ENCODE data around the gene PTPRM.

The PTPRM gene

GRCh38 chr18:8081267-8081666, 514.2 kb downstream of the PTPRM start:
- Histone ChIP-seq H3F3A (ENCODE audit: control insufficient read depth, insufficient read depth) (no peaks in the 10 kb centered on the region), H3K27ac (ENCODE audit: low read depth, low read length) (no peak overlapping the region), H3K4me1 (ENCODE audit: control insufficient read depth, low read length) (no peaks in the 10 kb centered on the region), H3K4me3 (ENCODE audit: low read length) (no peak overlapping the region), H4K20me1 (ENCODE audit: control insufficient read depth, insufficient read depth, low read depth, low read length) (no peaks in the 10 kb centered on the region), H3K36me3 (ENCODE audit: control insufficient read depth, low read length) (no peaks in the 10 kb centered on the region), H3K27me3 (ENCODE audit: control insufficient read depth, low read length) (no peaks in the 10 kb centered on the region), H3K9me2 (replicated peaks; ENCODE audit: control insufficient read depth, low read length) (no peaks in the 10 kb centered on the region), H3K4me2 (ENCODE audit: low read length) (no peak overlapping the region), H3K9me3 (ENCODE audit: control insufficient read depth, insufficient read depth, low read length) (no peaks in the 10 kb centered on the region), H3K79me2 (ENCODE audit: control insufficient read depth, low read length) (no peaks in the 10 kb centered on the region)
- TF ChIP-seq CTCF (IDR thresholded peaks at IDR 0.05; ENCODE audit: low read depth, low read length, poor library complexity, severe bottlenecking) (no peak), EZH2phosphoT487 (IDR thresholded peaks at IDR 0.05; ENCODE audit: borderline replicate concordance, low read length) (no peak)

GRCh38 chr18:8081872-8082553, 514.9 kb downstream of the PTPRM start:
- no peaks in the 10 kb centered on the region for H3K79me2 ChIP-seq (ENCODE audit: control insufficient read depth, low read length)
- H3K4me2 ChIP-seq (ENCODE audit: low read length), result no peak overlapping the region
- no peaks in the 10 kb centered on the region for H3K9me2 ChIP-seq (replicated peaks; ENCODE audit: control insufficient read depth, low read length)
- no peaks in the 10 kb centered on the region for H3K9me3 ChIP-seq (ENCODE audit: control insufficient read depth, insufficient read depth, low read length)
- H3K36me3 ChIP-seq (ENCODE audit: control insufficient read depth, low read length), result no peaks in the 10 kb centered on the region
- no peak overlapping the region for H3K4me3 ChIP-seq (ENCODE audit: low read length)
- TF ChIP-seq CTCF (IDR thresholded peaks at IDR 0.05; ENCODE audit: low read depth, low read length, poor library complexity, severe bottlenecking), result no peak
- no peak for TF ChIP-seq EZH2phosphoT487 (IDR thresholded peaks at IDR 0.05; ENCODE audit: borderline replicate concordance, low read length)
- H3K27ac ChIP-seq (ENCODE audit: low read depth, low read length), result no peak overlapping the region
- H3K27me3 ChIP-seq (ENCODE audit: control insufficient read depth, low read length), result no peaks in the 10 kb centered on the region
- H3K4me1 ChIP-seq (ENCODE audit: control insufficient read depth, low read length), result no peaks in the 10 kb centered on the region
- H4K20me1 ChIP-seq (ENCODE audit: control insufficient read depth, insufficient read depth, low read depth, low read length), result no peaks in the 10 kb centered on the region
- no peaks in the 10 kb centered on the region for H3F3A ChIP-seq (ENCODE audit: control insufficient read depth, insufficient read depth)

- no peaks in the 10 kb centered on the region for H3K9me3 ChIP-seq (ENCODE audit: control insufficient read depth, insufficient read depth, low read length)
- H4K20me1 ChIP-seq (ENCODE audit: control insufficient read depth, insufficient read depth, low read depth, low read length), result no peaks in the 10 kb centered on the region
- H3F3A ChIP-seq (ENCODE audit: control insufficient read depth, insufficient read depth), result no peaks in the 10 kb centered on the region
- H3K79me2 ChIP-seq (ENCODE audit: control insufficient read depth, low read length), result no peaks in the 10 kb centered on the region
- no peaks in the 10 kb centered on the region for H3K36me3 ChIP-seq (ENCODE audit: control insufficient read depth, low read length)
- no peaks in the 10 kb centered on the region for H3K4me1 ChIP-seq (ENCODE audit: control insufficient read depth, low read length)
- H3K27me3 ChIP-seq (ENCODE audit: control insufficient read depth, low read length), result no peaks in the 10 kb centered on the region
- H3K4me3 ChIP-seq (ENCODE audit: low read length), result no peak overlapping the region
- H3K27ac ChIP-seq (ENCODE audit: low read depth, low read length), result no peak overlapping the region
- TF ChIP-seq CTCF (IDR thresholded peaks at IDR 0.05; ENCODE audit: low read depth, low read length, poor library complexity, severe bottlenecking) (peak; percentile 53), EZH2phosphoT487 (IDR thresholded peaks at IDR 0.05; ENCODE audit: borderline replicate concordance, low read length) (no peak)
- no peaks in the 10 kb centered on the region for H3K9me2 ChIP-seq (replicated peaks; ENCODE audit: control insufficient read depth, low read length)
- no peak overlapping the region for H3K4me2 ChIP-seq (ENCODE audit: low read length)
Measured at GRCh38 chr18:8084160-8084559, 517.0 kb downstream of the PTPRM start.
